Pons (tissue), 1 donor: ENCODE results near the gene ZFHX3.

ENCODE experiments used
- DNase-seq: peaks from one replicate; pipeline ENCODE4 v3.0.0-alpha.2; 2016; ENCODE audit warnings: low spot score

The ZFHX3 gene

DNA sequence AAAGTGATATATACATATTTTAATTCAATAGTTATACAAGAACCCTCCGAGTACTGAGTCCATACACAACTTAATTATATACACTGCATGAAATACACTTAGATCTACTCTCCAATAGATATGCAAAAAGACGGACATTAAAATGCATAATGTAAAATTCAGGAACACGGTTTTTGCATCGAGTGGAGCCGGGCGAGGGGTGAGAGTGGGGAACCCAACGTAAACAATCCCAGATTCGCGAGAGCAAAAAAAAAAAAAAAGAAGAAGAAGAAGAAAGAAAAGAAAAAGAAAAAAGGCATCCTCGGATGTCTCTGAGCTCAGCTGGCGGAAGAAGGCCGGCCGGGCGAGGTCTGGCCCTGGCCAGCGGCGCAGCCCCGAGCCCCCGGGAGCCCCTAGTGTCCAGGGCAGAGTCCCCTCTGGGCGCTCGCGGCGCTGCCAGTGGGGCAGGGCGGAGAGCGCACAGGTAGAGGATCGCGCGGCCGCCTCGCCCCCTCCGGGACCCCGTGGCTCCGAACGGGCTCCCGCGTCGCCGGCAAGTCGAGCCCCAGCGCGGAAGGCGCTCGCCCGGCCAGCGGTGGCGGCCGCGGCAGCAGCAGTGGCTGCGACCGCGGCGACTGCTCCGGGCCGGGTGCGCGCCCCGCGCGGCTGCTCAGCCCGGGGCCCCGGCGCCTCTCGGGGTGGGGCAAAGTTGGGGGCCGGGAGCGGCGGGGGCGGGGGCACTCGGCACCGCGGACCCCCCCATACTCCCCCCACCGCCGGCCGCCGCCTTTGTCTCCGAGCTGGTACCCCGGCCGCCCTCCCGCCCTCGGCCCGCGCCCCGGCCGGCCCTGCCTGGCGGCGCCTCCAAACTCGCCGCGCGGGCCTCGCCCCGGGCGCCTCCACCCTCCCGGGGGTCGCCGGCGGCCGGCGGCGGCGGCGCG, 9.6 kb upstream of the ZFHX3 start:
- no peak for DNase-seq

DNA sequence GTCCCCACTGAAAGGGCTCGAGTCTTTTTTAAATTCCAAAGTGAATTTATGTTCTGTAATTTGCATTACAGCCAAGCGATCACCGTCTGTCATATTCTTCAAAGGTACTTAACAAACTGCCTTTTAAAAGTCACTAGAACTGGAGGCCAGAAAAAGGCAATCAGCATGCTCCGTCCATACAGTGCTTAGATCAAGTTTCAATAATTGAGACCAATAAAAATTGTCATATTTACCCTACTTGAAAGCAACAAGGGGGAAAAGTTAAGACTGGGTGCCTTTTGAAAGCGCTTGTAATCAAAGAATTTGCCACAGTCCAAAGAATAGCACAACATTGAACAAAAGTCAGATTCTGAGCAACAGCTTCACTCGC, 9.0 kb upstream of the ZFHX3 start:
- DNase-seq, result no peak

DNA sequence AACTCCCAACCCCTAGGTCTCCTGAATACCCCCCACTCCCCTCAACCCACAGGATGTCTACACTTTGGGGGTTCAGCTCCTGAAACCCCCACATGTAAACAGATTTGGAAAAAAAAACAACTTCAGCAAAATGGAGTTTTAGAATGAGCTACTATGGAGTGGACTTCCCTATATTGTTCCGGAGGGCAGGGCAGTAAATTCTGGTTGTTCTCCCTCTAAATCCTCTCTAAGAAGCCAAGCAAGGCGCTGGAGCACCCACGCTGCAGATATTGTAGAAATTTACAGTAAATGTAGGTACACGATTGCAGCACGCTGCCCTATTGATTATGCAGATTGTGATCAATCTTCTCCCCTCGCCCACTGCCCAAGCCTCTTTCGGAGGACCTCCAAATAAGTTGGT, 8.5 kb upstream of the ZFHX3 start:
- DNase-seq, result no peak

DNA sequence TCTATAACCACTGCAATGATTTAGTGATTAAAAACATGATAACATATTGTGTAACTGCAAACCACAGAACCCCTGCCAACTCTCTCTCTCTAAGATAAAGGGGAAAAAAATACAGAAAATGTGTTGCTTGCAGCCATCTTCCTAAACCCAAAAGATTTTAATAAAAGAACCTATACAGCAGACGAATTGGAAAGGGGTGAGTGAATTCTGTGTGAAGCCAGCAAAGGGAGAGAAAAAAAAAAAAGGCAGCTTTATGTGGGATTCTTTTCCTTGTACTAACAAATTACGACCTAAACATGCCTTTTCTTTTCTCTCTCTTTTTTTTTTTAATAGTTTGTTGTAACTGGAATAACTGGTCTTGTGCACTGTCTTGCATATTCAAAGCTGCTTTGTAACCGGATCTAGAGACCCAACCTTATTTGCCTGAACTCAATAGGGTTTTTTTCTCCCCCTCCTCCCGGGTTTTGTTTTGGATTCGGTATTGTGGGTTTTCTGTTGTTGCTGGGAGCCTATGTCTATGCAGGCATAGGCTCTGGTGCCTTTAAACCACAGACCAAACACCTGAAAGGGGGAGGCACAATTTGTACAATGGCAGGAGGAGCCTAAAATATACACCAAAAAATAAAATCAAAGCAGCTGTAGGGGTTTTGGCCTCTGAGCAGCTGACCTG, 7.0 kb upstream of the ZFHX3 start:
- DNase-seq, result no peak

DNA sequence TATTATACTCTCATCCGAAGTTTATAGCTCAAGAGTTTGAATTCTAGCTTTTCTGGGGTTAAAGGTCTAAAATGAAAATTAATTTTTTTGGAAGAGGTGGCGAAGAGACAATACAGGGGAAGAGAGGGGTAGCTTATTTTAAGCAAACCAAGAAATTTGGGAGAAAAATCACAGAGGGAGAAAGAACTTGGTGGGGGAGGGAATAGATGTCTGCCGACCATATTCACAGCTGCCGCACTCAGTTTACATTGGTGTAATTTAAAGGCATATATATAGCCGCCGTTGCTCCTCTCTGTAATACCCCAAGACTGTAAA, 6.5 kb upstream of the ZFHX3 start:
- DNase-seq, result no peak

DNA sequence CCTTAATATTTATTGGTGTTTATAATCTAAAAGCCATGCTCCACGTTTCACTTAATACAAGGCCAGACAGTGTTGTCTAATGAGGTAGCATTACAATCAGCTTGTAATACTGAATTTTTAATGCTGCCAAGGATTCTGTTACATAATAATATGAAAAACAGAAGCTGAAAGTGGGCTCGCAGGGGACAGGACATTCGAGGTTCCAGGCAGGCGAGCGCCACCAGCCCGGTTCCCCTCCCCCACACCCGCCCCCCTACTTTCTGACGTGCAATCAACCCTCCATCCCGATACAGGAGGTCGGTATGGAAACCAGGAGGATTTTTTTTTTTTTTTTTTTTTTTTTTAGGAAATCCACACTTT, 6.2 kb upstream of the ZFHX3 start:
- DNase-seq, result no peak

DNA sequence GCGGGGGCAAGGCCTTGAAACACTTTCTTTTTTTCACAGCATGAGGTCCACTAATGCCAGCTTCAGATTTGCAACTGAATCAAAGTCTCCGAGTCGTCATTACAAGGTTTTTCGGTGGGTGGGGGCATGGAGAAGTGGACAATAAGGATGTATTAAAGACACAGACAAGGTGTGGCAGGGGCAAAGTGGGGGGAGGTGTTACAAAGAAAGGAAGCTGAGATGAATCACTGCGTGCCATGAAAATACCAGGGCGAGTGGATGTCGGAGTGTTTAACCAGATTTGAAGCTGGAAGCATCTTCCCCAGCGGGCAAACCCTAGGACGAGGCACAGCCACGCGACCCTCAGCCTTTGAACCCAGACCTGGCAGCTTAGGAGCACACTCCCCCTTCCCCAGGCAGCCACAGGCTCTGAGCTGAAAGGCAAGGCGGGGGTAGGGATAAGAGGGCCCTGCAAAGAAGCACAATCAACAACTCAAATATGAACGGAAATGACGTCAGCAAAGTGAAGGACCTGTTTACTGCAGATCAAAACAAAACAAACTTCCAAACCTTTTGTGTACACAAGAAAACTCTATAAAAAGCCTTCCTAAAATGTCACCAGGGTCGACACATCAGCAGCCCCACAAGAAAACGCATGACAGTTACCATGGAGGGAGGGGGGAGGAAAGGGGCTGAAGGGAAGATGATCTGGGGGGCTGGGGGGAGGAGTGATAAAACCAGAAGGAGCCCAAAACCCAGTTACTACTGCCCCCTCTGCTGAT, 5.6 kb upstream of the ZFHX3 start:
- DNase-seq, result no peak

DNA sequence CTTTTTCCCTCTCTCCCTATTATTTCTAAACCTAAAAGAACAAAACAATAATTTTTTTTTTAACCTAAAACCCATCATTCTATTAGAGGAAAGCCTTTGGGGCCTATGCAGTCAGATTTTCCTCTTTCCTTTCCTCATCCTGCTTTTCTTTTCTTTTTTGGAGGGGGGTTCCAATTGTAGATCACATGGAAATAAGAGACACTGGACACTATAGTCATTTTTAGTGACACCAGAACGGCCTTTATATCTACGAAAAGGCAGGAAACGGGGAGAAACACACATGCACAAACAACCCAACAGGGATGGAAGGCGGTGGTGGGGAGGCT, 5.1 kb upstream of the ZFHX3 start:
- no peak for DNase-seq

DNA sequence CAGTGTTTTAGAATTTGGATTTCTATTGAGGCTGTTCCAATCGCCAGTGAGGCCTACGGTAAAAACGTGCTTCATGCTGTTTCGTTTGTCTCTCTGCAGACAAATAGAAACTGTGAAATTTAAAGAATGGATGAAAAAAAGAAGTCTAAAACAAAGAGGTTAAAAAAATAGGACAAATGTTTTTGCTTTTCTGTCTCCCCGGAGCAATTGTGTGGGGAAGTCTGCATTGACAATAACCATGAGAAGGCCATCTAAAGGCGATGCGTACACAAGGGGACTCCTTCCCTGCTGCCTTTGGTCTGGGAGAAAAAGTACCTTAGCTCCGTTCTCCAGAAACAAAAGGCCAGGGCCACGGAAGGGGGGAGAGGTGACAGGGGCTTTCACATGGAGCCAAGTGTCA, 4.6 kb upstream of the ZFHX3 start:
- DNase-seq, result no peak

DNA sequence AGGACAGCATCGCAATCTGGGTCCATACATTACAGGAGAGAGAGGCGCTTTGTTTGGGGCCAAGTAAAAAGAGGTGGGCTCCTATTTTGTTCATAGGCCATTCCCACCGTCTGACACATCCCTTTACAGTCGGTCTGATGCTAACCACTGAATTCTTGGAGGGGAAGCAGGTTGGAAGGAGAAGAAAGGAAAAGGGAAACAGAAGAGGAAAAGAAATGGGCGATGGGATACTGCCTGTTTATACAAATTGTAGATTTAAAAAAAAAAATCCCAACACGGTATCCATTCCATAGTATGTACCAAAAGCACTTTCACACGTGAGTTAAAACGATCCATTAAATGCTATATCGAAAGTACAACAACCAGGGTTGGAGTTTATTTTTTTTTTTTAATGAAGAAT, 4.0 kb upstream of the ZFHX3 start:
- DNase-seq, result no peak

DNA sequence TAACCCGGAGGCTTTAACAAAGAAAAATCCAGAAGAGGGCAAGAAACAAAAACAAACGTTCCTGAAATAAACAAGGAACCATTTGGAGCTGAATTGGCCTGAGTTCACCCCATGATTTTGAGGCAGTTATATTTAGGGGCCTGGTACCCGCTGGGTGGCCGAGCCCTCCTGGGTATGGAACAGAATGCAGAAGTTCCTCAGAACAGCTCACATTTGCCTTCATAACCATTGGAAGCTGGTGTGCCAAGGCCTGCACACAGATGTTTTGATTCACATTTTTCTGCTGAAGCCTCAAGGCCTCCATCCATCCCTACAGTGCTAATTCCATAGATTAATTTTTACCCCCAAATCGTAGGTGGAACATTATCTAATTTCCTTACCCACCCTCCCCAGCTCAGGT, 3.3 kb upstream of the ZFHX3 start:
- DNase-seq, result no peak

DNA sequence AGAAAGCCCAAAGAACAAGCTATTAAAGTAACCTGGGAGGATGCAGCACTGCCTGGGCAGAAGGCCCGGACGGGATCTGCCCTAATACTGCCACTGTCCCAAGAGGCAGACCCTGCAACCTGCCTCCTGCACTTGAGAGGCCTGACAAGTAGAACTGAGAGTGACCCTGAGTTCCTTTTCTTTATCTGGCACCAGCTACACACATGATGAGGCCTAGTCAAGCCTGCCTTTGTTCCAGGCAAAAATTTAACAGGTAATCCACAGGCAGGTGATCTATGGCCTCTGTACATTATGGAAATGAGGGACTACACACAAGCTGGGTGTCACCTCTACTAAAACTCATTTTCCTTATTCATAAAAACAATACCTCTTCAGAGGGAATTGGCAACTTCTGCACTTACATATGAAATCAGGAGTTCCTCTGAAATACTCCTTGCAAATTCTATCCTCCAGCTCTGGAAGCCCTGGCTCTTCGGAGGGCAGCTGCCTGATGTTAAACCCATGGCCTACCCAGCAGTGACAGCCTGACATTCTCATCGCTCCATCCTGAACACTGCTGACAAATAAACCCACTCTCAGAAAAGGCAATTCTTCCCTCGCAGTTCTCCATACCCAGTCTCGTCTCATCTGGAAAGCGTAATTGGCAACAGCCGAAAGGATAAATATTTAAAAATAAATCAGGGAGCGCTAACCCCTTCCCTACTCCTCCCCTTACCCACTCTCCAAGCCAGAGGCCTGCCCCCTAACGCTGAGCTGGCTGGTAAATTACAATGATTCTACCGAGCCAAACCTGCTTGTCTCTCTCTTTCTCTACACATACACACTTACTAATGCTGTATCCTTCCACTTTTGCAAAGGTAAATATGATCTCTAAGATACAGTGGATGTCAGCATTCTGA, 2.5 kb upstream of the ZFHX3 start:
- DNase-seq, result no peak

DNA sequence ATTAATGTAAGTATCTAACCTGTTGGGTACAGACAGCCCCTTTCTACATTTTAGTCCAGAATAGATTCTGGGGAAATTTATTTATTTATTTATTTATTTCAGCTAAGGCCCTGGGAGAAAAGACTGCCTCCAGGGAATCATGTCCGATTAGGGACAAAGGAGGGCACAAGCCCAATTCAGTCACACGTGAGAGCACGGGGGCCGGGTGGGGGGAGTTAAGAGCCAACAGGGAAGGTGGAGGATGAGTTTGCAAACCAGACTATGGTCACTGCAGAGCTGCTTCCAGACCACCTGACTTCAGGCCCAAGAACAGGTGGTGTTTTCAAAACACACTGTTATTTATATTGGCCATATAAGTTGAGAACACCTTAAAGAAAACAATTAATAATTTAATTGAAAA, 1.6 kb upstream of the ZFHX3 start:
- DNase-seq, result no peak

DNA sequence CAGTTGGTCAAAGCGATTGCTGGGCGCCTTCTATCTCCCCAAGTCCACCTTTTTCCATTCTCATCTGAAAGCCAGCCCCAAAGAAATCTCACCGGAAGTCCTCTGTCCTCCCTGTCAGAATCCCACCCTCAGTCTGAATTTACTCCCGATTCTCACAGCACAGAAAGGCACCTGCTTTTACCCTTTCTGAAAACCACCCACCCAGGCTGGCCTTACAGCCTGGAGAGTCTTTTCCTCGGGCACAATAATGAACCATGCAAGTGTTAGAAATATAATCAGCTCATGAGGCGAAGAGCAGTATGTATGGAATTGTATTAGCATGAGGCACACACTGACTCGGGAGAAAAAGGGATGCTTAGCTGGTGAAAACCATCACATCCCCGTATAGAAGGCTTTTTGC, 1.2 kb upstream of the ZFHX3 start:
- no peak for DNase-seq

DNA sequence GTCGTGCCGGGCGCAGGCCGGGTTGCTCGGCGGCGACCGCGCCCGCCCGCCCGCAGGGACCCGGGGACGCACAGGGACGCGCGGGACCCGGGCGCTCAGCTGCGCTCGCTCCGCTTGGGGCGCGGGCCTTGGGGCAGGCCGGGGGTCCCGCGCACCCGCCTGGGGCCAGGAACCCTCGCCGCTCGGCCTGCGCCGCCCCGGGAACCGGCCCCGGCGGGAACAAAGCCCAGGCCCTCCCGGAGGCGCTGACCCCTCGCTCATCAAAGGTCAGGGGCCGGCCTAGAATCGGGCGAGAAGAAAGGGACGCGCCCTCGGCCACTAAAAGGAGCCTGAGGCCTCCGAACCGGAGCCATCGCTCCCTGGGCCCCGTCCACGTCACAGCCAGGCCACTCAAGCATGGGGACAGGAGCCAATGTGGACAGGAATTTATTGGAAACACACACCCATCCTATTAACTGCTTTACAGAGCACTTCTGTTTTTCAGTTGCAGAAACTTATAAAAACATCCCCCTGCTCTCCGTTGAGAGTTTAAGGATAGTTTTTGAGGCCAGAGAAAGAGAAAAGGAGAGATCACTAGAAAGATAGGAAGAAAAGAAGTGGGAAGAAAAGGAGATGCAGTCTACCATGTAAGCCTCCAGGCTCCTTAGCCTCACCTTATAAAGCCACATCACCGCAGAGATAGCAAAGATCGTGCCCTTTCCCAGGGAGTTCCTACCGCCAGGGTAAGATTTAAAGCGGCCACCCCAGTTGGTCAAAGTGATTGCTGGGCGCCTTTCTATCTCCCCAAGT, 558 bp upstream of the ZFHX3 start:
- no peak for DNase-seq

DNA sequence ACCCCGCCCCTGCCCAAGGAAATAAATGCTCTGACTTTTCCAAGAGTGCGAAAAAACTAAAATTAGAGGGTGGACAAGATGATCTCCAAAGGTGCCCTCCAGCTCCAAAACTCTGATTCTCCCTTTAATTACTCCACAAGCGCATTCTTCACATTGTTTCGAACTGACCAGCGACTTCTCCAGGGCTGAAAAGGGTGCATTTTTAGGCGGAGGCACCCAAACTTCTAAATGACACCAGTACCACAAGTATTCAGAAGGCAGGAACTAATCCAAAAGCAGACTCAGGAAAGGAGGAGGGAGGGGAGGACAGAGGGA, 750 bp downstream of the ZFHX3 start:
- no peak for DNase-seq

DNA sequence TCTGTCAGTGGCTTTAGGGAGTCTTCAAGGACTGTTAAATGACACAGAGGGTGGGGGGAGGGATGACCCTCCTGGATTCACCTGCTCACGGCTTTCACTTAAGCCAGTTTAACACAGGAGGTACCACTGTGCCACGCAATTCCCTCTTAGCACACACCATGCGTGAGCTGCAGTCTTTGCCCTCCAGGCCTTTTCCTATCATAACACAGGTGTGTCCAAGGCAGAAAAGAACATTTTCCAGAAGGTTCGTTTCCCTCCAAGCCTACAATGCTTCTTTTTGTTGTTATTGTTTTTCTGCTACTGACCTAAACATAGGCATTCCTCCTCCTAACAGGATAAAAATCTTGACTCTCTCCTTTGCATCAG, 1.1 kb downstream of the ZFHX3 start:
- DNase-seq, result no peak

DNA sequence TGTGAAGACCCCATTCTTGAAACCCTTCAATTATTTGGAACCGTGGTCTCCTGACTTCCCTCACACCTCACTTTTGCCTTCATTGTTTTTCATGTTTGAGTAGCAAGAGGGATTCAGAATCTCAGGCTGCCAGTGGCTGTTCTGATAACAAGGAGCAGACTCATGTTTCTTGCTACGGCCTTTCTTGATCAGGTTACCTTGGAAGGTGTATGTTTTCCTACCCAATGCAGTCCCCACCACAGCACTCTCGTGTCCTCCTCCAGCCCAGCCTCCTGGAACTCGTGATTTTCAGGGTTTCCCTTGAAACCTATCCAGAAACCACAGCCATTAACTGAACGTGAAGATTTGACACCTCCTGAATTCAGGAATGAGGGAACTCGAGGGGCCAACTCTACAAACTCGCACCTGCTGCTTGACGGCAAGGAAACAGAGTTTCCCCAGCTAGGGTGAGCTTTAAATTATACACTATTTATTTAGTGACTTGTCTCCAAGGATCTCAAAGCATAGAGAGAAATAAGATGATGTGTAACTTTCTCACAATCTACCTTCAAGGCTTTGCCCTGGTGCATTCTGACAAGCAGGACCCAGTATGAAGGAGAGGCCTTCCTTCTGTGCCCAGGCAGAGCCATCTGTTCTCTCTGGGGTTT, 1.6 kb downstream of the ZFHX3 start:
- DNase-seq, result no peak

DNA sequence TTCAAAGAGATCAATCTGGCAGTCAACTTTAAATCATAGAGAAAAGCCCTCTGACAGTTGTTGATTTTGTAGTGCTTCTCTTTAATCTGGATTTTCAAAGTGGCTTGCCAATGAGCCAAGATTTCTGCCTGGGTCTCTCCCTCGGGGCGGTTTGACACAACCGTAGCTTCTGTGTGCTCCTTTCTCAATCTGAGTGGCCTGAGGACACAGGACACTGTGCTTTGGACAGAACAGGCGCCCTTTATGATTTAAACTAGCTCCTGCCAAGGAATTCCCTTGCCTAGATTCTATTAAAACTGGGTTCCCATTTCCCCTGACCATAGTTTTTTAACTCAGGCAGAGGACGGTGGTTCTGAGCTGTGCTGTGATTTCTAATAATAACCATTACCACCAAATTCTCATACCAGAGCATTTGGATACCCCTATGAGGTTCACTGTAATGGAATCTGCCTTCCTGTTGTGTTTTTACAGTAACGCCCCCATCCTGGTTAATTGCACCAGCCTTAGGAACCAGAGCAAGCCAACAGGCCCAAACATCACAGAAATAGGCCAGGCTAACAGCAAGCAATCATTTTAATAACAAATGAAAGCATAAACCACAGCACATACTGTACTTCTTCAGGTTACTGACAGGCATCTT, 4.0 kb downstream of the ZFHX3 start:
- DNase-seq, result no peak

DNA sequence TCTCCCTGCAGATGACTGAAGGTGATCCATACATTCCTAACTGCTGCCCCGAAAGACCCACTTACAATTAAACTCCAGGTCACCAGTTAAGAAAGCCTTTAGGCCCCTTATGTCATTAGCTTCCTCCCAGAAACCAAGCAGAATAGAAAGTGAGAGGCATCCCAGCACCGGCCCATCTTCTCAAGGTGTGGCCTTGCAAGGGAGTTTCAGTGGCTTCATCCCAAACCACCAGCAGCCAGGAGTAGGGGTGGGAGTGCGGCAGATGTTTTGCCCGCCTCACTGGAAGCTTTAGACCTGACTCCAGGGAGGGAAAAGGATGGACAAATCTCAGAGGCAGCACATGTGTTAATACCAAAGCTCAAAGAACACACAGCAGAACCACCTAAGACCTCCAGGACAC, 5.1 kb downstream of the ZFHX3 start:
- DNase-seq, result no peak

DNA sequence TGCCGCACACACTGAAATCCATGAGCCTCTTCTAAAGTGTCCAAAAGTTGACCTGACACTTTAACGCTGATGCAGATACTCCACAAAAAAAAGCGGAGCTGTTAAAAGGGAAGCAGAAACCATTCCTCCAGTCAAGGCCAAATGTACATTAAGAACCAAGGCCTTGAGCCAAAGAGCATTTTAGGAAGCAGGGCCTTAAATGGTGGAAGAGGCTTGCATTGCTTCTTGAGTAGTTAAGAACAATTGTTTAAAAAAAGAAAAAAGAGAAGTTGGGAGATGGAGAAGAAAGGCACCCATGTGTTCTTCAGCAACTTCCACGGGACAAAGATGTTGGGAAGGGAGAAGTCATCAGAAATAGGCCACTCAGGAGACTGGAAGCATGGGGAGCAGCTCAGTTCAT, 6.3 kb downstream of the ZFHX3 start:
- DNase-seq, result peak; percentile 80
